Stimulated activated CD8-positive, alpha-beta memory T cell treated with anti-CD3 and anti-CD28 coated beads, Interleukin-15, amount 100 ng/mL, for 48 hours (primary cell): ENCODE results near the gene PIGU.
A peak's percentile ranks its signal among the peaks of the same experiment; 100 is the strongest.
"Not testable (repeated sequence)": the region's sequence is repeated elsewhere in the genome, so short reads cannot be mapped to it uniquely, and the experiment has no call there.

Experiments
- DNase-seq, 2 donors: peaks; one replicate each; pipeline ENCODE4 v3.0.0-alpha.2; 2020; ENCODE audit warnings: low read depth in 2 of 2

The PIGU gene, protein sequence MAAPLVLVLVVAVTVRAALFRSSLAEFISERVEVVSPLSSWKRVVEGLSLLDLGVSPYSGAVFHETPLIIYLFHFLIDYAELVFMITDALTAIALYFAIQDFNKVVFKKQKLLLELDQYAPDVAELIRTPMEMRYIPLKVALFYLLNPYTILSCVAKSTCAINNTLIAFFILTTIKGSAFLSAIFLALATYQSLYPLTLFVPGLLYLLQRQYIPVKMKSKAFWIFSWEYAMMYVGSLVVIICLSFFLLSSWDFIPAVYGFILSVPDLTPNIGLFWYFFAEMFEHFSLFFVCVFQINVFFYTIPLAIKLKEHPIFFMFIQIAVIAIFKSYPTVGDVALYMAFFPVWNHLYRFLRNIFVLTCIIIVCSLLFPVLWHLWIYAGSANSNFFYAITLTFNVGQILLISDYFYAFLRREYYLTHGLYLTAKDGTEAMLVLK

DNA sequence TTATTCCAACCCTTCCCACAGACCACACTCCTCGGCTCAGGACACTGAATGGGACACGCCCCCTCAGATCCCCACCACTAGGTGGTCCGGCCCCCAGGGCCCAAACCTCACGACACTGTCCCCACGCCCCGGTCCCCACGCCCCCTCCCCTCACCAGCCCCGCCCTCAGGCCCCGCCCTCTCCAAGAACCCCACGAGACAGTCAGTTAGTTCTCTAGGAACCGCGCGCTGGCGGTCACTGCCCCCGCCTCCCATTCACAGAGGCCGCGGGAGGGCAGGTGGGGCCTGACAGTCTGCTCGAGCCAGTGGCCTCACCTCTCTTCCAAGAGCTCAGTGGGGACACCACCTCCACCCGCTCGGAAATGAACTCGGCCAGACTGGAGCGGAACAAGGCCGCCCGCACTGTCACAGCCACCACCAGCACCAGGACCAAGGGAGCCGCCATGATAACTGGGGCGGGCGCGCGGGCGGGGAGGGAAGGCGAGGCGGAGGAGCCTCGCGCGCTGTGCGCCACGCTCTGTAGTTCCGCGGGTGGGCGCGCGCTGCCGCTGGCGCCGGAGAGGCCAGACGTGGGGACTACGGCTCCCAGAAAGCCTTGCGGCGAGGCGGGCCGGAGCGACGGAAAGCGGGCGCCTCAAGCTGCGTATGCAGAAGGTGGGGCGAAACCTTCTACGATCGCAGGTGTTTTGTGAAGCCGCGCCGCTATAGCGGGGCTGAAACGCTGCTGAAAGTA is at the start of gene PIGU:
PIGU (minus strand) TSS at position 451 of the 732 bp plus-strand sequence; CDS start at position 444, 7 bp downstream.
- peak; percentile 93 to 95 for DNase-seq

DNA sequence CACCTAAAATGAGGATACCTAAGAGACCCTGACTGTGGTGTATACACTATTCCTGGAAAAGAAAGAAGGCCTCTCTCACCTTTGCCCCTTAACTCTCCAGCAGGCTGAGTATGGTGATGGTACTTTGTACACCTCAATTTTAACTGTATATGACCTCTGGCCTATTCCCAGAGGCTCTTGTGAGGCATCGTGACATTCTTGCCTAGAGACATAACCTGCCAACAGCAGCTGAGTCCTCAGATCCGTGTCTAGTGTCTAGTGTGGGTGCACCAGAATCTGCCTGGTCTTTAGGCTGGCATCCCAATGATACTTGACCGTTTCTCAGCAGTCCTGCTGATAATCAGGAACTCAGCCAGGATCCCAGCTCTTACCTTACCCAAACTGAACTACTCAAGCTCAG is 47.3 kb upstream of the PIGU start:
- DNase-seq = no peak

DNA sequence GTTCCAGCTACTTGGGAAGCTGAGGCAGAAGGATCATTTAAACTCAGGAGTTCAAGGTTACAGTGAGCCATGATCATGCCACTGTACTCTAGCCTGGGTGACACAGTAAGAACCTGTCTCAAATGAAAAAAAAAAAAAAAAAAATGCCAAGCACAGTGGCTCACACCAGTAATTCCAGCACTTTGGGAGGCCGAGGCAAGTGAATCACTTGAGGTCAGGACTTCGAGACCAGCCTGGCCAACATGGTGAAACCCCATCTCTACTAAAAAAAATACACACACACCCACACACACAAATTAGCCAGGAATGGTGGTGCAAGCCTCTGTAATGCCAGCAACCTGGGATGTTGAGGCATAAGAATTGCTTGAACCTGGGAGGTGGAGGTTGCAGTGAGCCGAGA is 45.7 kb upstream of the PIGU start:
- not testable (repeated sequence) for DNase-seq

DNA sequence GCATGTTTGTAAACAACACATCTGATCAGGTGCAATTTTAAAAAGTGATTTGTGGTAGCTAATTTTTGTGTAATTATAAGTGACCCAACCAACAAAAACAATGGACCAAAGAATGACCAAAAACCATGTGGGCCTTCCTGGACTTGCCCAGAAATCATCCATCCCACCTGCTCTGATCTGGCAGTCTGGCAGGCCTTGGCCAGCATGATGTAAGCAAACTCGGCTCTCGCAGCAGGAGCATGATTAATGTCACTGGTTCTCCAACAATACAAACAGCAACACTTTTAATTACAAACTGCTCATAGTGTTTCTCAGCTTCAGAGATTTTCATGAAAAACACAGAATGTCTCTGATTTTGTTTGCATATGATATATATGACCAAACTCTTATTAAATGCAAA is 43.4 kb upstream of the PIGU start:
- no peak for DNase-seq

DNA sequence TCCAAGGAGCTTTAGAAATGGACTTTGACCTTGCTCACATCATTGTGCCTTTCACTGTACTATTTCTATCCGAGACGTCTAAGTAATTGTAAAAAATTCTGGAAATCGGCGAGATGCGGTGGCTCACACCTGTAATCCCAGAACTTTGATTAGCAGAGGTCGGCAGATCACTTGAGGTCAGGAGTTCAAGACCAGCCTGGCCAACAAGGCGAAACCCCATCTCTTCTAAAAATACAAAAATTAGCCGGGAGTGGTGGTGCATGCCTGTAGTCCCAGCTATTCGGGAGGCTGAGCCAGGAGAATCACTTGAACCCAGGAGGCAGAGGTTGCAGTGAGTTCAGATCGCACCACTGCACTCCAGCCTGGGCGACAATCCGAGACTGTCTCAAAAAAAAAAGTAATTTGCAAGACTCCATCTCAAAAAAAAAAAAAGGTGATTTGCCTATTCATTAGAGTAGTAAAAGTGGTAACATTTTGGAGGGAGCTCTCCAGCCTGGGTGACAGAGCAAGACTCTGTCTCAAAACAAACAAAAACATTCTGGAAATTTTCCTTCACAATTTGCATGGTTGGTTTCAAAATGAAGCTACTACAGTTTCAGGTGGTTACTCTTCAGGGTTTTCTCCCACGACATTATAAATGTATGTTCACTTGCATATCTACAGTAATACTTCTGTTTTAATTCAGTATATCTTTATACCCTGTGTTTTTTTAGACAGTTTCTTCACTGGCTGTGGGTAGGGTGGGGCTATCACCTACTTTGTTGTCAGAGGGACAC is 42.5 kb upstream of the PIGU start:
- not testable (repeated sequence) for DNase-seq

DNA sequence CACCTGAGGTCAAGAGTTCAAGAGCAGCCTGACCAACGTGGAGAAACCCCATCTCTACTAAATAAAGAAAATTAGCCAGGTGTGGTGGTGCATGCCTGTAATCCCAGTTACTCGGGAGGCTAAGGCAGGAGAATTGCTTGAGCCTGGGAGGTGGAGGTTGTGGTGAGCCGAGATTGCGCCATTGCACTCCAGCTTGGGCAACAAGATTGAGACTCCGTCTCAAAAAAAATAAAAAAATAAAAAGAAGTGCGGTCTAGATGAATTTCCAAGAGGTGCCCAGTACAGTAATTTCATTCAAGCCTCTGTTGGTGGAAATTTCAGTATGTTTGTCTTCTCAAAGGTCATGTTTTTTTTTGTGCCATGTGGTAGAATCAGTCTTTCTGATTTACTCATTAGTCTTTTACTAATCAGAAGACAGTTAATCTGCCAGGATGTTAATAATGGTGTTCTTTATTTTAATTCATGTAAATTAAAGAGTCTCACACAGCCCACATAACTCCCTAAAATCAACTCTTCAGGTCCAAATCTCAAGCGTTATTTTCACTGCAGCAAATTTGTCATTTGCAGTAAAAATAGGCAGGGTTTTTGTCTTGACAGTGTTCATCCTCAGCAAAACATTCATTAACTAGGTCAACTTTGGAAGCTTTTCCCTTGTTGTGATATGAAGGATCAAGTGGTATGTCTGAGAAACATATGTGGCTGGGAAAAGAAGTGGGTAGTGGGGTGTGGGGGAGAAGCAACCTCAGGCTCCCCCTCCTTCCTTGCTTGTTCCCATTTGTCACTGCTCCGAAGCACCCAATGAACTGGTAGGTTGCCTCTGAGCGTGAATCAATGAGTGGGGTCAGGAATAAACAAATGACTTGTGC is 40.6 kb upstream of the PIGU start:
- no peak for DNase-seq

DNA sequence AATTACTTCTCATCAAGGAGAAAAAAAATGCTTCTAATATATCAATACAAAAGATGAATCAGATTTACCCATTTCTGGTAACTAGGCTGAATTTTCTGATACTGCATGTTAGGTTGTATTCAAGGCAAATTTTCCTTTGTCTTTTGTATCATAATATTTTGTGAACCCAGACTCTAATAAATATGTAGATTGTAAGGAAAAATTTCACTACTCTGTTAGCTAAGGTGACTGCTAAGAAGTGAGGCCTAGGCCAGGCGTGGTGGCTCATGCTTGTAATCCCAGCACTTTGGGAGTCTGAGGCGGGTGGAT is 40.0 kb upstream of the PIGU start:
- no peak for DNase-seq

DNA sequence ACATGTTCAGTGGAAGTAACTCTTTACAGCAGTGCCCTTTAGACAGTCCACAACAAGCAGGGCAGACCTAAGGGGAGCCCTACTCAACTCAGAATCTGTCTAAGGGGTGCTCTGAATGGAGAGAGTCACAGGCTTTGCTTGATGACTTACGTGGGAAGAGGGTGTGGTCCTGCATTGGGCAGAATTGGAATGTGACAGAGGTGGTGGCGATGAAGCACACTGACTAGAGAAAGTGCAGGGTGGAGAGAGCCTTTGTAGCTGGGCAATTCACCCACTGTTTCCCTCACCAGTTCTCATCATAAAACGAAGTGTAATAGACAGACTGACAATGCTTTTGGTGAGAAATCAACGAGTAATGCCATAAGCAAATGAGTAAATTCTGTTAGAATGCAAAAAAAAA is 38.5 kb upstream of the PIGU start:
- DNase-seq = no peak

DNA sequence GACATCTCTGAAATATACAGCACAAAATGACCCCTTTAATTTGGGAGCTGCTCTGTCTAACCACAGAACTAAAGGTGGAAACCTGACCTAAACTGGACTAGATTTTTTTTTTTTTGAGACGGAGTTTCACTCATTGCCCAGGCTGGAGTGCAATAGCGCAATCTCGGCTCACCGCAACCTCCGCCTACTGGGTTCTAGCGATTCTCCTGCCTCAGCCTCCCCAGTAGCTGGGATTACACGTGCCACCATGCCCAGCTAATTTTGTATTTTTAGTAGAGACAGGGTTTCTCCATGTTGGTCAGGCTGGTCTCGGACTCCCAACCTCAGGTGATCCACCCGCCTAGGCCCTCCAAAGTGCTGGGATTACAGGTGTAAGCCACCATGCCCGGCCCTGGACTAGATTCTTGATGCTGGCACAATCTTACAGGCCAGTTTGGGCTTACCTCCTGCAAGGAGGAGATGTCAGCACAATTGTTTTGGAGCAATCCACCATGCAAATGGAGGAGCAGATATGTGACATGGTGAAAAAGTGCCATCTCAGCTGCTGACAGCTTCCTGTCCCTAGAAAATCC is 37.1 kb upstream of the PIGU start:
- DNase-seq = not testable (repeated sequence)

DNA sequence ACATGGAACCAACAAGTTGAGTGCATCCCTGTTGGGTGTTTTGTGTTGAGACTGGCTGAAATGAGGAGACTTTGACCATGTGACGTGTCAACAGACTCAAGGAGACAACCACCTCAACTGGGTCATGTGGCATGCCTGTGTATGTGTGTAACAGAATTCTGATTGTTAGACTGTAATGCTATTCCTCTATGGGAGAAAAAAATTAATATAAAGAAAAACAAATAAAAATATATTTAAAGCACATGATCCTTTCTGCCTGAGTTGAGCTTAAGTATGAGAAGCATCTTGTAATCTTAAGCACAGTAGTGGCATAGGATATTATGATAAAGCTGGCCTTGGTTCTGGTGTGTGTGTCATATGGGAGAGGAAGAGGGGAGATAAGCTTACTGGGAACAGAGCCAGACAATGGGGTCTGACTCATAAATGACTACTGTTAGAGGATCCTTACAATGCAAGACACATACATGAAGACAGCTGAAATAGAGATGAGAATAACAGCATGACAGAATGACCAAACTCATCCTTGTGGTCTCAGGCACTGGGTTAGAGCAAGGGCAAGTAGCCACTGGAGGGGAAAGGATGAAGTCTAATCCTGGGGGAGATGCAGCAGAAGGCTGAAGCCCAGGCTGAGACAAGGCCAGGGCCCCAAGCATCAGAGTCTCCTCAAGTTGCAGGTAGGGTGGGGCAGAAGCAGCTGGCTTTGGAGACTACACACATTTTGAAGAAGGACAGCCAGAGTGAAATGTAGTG is 36.5 kb upstream of the PIGU start:
- peak in 1 of 2 donors; percentile 8 for DNase-seq

DNA sequence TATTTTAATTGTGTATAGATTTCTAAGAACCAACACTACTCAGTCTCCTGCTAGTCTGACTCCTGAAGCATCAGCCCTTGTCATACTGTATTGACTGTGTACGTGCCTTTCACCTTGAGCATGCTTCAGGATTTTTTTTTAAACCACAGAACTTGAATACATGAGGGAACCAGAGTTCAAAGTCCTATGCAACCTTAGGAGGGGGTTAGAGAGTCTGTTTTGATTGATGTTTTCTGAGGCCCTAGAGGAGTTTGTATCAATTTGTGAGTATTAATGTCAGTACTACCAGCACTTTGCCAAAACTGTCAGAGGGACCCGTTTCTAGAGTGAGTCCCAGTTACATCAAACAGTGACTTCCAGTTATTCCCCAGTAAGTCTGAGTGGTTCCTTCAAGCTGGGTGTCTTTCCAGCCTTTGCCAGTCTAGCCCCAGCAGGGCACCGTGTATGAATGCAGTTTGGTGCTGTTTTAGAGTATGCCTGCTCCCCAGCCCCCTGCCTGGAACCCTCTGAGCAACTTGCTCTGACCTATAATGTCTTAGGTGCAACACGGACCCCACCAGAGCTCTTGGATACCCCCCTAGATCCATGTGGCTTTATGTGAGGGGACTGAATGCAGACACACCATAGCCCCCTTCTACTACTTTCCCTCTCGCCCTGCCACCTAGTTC is 35.8 kb upstream of the PIGU start:
- DNase-seq = no peak

DNA sequence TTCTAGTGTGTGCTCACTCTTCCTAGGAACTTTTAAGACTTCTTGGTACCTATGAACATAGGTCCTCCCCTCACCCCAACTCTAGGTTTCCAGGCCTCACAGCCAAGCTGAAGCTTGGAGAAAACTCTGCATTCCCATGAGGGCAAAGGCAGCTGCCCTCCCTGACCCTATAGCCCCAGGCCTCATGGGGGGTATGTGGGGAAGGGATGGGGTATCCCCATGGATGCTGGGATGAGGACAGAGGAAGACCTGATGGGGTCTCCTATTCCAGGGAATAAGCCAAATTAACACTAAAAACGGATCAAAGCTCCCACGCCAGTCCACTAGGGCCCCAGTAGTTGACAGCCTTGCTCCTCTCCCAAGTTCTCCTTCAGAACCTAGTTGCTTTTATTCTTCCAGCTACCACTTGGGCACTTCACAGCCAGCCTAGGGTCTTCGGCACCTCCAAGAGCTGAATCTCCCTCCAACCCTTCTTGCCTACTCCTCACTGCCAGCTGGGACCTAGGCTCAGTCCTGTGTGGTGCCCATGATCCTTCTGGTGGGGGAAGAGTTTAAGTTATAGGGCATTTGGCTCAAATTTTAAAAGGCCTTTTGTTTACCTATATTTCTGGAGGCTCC is 35.0 kb upstream of the PIGU start:
- DNase-seq = no peak

DNA sequence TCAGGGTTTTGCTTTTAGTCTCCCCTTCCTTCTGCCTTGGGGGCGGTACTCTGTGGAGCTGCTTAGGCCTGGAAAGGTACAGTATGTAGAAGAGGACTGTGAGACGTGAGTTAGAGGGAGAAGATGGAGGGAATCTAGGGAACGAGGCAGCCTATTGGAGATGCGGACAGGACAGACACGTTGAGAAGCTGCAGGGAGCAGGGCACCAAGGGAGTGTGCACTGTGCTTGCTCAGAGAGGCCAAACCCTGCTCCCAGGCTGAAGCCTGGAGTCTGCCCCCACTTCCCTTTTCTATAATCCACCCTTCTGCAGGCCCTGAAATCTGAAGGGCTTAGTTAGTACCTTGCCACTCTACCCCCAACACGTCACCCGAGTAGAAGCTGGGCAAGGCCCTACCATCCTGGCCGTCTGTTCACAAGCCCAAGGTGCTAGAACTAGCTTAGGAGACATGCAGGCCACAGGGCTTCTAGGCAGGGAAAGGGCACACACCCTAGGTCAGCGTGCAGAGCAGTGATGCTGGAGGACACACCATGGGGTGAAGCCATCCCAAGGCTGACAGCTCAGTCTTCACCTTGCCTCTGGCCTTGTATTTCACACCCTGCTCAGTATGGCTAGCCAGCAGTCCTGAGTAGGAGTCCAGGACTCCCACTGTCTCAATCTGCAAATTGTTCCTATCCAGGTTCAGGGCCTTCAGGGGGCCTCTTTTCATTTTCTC is 34.1 kb upstream of the PIGU start:
- DNase-seq = no peak

DNA sequence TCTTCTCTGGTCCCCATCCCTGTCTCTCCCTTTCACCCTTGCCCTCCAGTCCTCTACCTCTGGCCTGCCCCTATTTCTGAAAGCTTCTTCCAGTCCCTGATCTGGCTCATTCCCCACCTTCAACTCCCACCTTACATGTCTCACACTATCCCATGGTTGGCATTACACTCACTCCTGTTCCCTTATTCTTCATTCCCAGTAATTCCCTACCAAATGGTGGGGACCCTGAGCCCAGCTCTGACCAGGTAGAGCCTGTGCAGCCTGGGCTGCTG is 33.6 kb upstream of the PIGU start:
- DNase-seq = no peak

DNA sequence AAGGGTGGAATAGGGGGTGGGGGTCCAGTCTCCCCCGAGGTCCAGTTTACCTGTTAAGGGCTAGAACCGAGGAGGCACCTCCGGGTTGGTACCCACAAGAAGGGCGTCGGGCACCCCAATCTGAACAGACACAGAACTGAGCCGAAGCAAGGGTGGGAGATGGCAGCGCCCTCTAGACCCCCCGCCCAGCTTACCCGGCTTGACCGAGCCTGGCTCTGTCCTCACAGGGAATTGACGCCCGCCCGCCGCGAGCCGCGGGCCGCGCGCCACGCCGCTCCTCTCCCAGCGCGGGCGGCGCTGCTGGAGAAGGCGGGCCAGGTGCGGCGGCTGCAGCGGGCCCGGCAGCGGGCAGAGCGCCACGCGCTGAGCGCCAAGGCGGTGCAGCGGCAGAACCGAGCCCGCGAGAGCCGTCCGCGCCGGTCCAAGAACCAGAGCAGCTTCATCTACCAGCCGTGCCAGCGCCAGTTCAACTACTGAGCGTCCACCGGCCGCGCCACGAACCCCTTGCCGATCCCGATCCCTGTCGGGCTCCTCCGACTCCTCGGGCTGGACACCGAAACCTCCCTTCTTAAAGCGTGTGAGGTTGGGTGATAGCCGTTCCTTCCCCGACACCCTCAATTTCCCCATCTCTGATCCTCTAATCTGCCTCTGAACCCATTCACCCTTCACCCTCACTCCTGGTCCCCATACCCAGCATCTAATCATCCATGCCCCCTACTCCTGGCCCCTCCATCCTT is 33.1 kb upstream of the PIGU start:
- peak; percentile 21 to 45 for DNase-seq

DNA sequence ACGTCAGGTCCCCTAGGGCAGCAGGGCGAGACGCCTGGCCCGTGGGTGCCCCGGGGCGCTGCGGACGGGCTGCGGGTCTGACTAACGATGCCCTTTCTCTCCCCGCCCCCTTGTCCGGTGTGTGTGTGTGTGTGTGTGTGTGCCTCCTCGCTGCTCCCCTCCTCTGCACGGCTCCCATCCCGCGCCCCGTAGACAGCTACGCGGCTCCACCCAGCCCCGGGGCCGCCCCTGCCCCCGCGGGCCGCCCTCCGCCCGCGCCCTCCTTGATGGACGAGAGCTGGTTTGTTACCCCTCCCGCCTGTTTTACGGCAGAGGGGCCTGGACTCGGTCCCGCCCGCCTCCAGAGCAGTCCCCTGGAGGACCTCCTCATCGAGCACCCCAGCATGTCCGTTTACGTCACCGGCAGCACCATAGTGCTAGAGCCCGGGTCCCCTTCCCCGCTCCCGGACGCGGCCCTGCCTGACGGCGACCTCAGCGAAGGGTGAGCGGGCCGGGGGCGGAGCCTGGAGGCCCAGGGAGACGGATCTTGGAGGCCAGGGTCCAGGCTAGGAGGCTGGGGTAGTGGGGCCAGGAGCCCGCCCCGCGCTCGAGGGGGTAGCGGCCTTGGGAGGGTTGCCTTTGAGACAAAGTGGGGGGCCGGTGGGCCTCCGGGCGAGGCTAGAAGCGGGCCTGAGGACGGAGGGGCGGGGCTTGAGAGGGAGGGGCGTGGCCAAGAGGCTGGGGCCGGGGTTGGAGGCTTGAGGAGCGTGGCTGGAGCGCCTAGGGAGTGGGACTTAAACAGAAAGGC is 32.3 kb upstream of the PIGU start:
- DNase-seq = peak; percentile 77 to 79

DNA sequence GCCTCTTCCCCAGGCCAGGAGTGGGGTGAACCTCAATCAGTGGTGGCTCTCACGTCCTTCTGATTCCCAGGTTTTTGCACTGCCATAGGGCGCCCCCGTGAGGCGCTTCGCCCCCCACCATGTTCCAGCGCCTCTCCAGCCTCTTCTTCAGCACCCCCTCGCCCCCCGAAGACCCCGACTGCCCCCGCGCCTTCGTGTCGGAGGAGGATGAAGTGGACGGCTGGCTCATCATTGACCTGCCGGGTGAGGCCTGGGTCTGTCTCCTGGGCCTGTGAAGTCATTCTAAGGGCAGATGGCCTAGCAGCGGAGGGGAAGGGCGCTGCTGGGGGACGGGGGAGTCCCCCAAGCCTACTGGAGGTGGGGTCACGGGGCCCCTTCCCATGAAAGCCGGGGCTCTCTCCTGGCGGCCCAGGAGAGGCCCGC is 31.7 kb upstream of the PIGU start:
- DNase-seq = peak; percentile 34 to 50
